ENCODE results near the gene UBE2D2.

The UBE2D2 gene

DNA sequence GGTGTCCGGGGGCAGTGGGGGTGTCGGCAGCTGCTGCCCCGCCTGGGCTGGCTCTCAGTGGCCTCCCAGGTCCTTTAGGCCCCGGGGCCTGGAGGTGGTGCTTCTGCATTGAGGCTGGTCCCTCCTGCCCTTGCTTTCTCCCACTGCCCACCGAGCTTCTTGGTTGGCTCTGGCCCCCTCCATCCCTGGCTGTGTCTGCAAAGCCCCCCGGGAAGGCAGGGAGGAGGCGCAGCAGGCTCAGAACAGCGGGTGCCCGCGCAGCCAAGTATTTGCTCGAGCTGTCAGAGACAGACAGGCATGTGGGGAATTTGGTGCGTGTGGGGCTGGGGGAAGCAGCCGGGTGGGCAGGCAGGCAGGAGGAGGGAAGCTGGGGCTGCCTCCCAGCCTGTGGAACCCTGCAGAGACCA lies 98.6 kb downstream of the UBE2D2 start:
- DNase-seq (ENCODE audit: low read depth in 2 of 3, low spot score in 1 of 3): no peak

DNA sequence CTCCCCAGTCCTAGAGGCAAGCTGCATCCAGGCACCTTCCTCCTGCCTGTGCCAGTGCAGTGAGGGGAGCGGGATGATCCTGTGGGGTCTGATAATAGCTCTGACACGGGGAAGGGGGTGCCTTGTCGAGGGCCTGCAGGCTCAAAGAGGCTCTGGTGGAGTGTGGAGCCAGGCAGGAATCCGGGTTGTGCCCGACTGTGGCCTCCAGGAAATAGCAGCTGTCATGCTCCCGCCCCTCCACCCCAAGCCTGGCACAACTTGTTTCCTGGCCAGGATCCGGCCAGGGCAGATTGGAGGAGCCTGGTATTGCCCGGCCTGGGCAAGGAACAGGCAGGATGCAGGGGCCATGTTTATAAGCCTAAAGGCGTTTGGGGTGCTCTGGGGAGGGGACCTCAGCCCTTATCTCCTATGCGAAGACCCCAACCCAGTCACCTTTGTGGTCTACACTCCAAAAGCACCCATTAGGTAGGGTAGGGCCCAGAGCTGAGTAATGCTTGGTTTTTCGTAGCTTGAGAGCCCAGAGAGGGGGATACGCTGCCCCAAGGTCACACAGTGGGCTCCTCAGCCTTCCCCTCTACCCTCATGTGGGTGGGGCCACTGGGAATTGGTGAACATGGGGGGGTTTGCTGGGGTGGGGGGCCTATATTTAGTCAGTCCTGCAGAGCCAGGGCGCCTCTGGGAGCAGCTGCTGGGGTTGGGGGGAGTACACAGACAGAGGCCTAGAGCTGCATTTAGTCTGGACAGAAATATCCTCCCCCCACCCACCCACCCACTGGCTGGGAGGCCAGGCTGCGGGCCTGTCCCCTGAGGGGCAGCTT lies 99.2 kb downstream of the UBE2D2 start:
- no peak for DNase-seq (ENCODE audit: low read depth in 2 of 3, low spot score in 1 of 3)

- DNase-seq (ENCODE audit: low read depth in 2 of 3, low spot score in 1 of 3): no peak
Observed at GRCh38 chr5:139660923-139661814, 100.0 kb downstream of the UBE2D2 start.

DNA sequence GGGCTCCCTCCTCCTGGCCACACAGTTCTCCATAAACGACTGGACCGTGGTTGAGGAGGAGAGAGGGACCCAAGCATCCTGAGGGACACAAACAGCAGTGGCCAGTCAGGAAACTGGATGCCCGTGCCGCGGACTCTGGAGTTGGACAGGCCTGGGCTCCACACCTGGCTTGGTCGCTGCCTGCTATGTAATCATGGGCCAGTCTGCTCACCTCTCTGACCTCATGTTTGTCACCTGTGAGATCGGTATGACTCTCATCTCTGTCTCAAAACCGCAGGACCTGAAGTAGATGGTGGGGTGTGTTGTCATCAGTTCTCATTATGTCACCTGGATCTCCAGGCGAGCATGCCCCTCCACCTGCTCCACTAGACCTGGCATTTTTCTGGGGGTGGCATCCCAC lies 101.5 kb downstream of the UBE2D2 start:
- DNase-seq (ENCODE audit: low read depth in 2 of 3, low spot score in 1 of 3): no peak

DNA sequence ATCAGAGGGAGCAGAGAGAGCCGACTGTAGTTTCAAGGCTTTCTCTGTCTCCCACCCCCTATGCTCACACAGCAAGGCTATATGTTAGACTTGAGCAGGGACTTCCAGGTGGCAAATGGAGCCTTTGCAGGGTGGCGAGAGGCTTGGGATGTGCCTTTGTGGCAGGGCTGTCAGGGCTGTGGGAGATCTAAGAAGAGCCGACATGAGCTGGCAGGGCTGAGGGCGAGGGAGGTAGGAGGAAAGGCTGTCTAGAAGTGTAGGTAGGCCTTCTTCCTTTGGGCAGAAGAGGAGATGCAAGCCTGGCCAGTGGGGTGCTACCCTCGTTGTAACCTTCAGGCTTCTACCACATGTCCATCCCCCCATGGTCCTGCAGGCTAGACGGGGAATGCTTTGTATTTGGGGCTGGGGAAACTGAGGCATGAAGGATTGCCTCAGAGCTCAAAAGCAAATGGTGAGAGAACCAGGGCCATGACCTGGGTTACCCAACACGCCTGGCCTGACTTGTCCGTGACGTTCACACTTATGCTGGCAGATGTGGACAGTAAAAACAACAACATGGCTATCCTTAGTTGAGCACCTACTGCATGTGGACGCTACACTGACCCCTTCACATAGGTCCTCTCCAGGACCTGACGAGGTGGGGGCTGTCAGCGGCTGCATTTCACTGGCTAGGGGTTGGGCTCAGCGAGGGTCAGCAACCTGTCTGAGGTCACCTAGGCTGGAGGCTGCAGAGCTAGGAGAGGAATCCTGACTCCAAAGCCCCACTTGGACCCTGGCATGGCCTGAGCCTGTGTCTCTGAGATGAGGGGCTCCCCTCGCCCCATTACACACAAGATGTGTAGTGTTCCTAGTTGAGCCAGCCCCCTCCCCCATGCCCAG lies 102.3 kb downstream of the UBE2D2 start:
- no peak for DNase-seq (ENCODE audit: low read depth in 2 of 3, low spot score in 1 of 3)

GRCh38 chr5:139664086-139664693 lies 103.1 kb downstream of the UBE2D2 start:
- no peak for DNase-seq (ENCODE audit: low read depth in 2 of 3, low spot score in 1 of 3)

DNA sequence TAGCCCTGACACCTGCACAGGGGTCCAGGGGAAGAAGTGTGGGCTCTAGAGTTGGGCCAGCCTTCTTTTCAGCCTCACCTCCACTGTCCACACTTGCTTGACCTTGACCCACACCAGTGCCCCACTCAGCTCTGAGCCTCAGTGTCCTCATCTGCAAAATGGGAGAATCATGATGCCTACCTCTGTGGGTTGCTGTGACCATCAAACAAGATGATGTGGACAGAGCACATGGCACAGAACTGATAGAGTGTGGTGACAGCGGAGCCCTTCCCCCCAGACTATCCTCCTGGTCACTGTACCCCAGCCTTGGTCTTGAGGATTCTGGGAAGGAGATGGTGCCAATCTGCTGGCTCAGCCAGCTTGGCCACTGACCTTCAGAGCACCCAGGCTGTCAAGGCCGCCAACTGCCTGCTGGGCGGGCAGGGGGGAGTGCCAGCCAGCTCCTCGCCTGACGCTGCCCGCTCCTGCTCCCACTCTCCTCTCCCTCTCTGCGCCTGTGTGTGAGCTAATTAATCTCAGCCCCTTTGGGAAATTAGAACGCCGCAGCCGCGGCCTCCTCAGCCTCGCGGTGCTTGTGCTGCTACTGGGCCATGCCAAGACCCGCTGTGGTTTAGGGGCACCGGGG lies 103.7 kb downstream of the UBE2D2 start:
- DNase-seq (ENCODE audit: low read depth in 2 of 3, low spot score in 1 of 3): no peak

DNA sequence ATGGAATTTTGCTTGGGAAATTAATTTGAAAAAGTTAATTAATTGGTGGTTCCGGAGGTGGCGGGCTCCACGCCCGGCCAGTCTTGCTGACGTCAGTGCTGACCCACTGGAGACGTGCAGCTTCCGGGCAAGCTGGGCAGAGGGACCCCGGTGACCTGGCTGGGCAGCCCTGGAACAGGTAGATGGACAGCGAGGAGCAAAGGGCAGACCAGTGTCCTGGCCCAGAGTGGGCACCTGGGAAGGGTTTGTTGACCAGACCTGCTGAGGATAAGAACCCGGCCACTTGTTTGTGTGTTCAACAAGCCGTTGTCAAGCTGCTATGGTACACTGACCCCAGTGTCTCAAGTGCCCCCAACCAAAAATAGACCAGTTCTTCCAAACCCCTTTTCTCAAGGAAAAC lies 104.5 kb downstream of the UBE2D2 start:
- no peak for DNase-seq (ENCODE audit: low read depth in 2 of 3, low spot score in 1 of 3)

DNA sequence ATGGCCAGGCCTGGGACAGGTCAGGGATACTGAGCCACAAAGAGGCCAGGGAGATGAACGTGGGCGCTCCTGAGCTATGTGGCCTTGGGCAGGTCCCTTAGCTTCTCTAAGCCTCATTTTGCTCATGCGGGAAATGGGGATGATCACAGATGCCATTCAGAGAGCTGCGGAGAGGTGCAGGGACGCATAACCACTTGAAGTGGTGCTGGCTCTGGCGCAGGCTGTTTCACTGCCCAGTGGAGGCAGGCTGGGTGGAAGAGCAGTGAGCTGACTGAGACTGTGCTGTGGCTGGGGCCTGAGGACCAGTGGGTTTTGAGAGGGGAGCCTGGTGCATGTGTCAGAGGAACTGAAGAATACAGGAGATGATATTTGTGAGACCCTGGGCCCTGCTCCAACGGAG lies 105.4 kb downstream of the UBE2D2 start:
- DNase-seq (ENCODE audit: low read depth in 2 of 3, low spot score in 1 of 3): no peak

GRCh38 chr5:139667001-139667729 lies 106.0 kb downstream of the UBE2D2 start:
- no peak for DNase-seq (ENCODE audit: low read depth in 2 of 3, low spot score in 1 of 3)

DNA sequence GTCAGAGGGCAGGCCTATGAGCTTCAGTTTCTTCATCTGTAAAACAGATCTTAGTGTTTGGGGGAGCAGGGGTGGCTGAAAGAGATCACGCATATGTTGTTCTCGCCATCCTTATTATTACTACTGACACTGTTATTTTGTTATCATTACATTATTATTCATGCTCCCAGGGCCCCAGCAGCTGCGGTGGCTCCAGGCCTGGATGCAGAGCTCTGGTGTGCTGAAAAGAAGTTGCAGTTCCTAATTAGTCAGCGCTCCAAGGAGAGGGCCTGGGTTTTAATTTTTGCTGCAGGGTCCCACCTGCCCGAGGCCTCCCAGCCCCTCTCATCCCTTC lies 106.6 kb downstream of the UBE2D2 start:
- no peak for DNase-seq (ENCODE audit: low read depth in 2 of 3, low spot score in 1 of 3)

DNA sequence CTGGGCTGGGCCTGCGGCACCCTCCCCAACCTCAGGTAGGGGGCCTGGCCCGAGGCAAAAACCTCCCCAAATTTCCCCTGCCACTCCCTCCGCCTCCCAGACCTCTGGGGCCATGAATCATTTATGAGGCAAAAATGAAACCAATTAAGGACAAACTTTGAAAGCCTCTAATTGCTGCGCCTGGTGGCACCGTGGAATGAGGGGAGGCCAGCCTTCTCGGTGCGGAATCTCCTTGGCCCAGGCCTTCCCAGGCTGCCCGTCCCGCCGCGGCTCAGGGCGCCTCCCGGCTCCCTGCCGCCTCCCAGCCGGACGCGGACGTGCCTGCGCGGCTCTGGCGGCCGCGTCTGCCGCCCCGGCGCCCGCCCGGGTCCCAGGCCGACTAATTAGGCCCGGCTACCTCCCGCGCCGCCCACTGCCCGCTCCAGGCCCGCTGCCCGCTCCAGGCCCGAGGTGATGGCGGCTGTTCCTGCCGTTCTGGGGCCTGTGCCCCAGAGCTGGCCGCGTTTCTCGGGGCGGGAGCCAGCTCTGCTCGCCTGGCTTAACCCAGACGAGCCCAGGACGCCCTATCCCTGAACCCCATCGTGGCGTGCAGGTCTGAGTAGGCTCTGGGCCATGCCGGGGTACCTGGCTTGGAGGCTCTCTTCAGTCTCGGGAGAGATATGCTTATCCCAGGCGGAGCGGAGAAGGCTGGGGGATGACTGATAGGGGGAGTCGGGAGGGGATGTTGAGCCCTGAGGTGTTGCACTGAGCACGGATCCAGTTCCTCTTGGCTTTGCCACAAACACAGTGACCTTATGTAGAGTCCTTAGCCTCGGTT lies 107.1 kb downstream of the UBE2D2 start:
- no peak for DNase-seq (ENCODE audit: low read depth in 2 of 3, low spot score in 1 of 3)

- no peak for DNase-seq (ENCODE audit: low read depth in 2 of 3, low spot score in 1 of 3)
Observed at GRCh38 chr5:139668924-139669661, 108.0 kb downstream of the UBE2D2 start.

GRCh38 chr5:139669662-139670368 lies 108.7 kb downstream of the UBE2D2 start:
- no peak for DNase-seq (ENCODE audit: low read depth in 2 of 3, low spot score in 1 of 3)

- DNase-seq (ENCODE audit: low read depth in 2 of 3, low spot score in 1 of 3): no peak
Observed at GRCh38 chr5:139670369-139671095, 109.4 kb downstream of the UBE2D2 start.

- no peak for DNase-seq (ENCODE audit: low read depth in 2 of 3, low spot score in 1 of 3)
Observed at GRCh38 chr5:139671096-139671841, 110.1 kb downstream of the UBE2D2 start.

Measured in stimulated activated CD4-positive, alpha-beta T cell treated with anti-CD3 and anti-CD28 coated beads, Interleukin-12 subunit alpha, Interleukin-12 subunit beta, amount 100 ng/mL, for 48 hours (primary cell).